Immature natural killer cell (primary cell): ENCODE data around the gene CCRL2. TPM values are rescaled to one million over a fixed set of nuclear protein-coding genes. Genes with fewer than 3 reads are reported as not detected.

Experiments used
- DNase-seq, 3 donors: peaks; one replicate each; pipeline ENCODE4 v3.0.0; 2022; ENCODE audit warnings: mixed read lengths in 1 of 3
- H3K27ac Mint-ChIP-seq, 6 donors: one replicate each; pipeline ENCODE4 v1.8.0; 2020; ENCODE audit warnings: mixed read lengths in 6 of 6, mild to moderate bottlenecking in 5 of 6, inconsistent platforms in 4 of 6, moderate library complexity in 3 of 6
- H3K27me3 Mint-ChIP-seq, 3 donors: one replicate each; pipeline ENCODE4 v1.8.0; 2020 to 2021; ENCODE audit warnings: low read depth in 3 of 3, mild to moderate bottlenecking in 3 of 3, mixed read lengths in 3 of 3, moderate library complexity in 3 of 3, inconsistent platforms in 1 of 3
- H3K36me3 Mint-ChIP-seq, 3 donors: one replicate each; pipeline ENCODE4 v1.8.0; 2020; ENCODE audit warnings: mixed read lengths in 3 of 3, inconsistent platforms in 2 of 3, mild to moderate bottlenecking in 2 of 3
- H3K4me1 Mint-ChIP-seq, 2 donors: one replicate each; pipeline ENCODE4 v1.8.0; 2020; ENCODE audit warnings: inconsistent platforms in 2 of 2, mild to moderate bottlenecking in 2 of 2, mixed read lengths in 2 of 2, moderate library complexity in 1 of 2
- H3K4me3 Mint-ChIP-seq, 5 donors: one replicate each; pipeline ENCODE4 v1.8.0; 2020; ENCODE audit warnings: mild to moderate bottlenecking in 5 of 5, mixed read lengths in 5 of 5, inconsistent platforms in 3 of 5, moderate library complexity in 3 of 5
- H3K9me3 Mint-ChIP-seq, 6 donors: one replicate each; pipeline ENCODE4 v1.8.0; 2020; ENCODE audit warnings: mild to moderate bottlenecking in 6 of 6, mixed read lengths in 6 of 6, inconsistent platforms in 4 of 6, moderate library complexity in 3 of 6
- polyA plus RNA-seq, 3 donors: library from polyadenylated mRNA; unstranded; fragments of 300-500 nt; fragmentation: Illumina TruSeq; gene quantifications; one replicate each; pipeline ENCODE4 v1.2.3, GENCODE V29; 2021

The CCRL2 gene
- polyA plus RNA-seq, 3 donors from 2014 or later = 1.3 to 2.0 (median 1.4) TPM

DNA sequence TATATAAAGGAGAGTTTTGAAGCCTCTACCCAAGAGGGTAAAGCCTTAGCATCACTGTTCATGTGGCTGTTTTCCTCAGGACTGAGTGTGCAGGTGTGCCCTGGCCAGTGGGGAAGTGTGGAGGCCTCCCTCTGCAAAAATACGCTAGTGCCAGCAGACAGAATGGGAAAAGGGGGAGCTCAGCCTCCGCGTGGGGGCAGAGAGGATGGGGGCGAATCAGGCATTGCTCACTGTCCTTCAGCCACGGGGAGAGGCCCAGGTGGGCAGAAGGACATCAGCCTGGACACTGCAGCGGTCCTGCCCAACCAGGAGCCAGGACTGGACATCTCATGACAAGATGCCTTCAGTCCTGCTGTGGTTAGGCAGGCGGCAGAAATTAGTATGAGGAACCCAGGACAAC, 47.5 kb downstream of the CCRL2 start:
- H3K4me3 Mint-ChIP-seq = no peak overlapping the region
- H3K9me3 Mint-ChIP-seq = no peaks in the 10 kb centered on the region
- no peak for DNase-seq
- no peak overlapping the region for H3K27ac Mint-ChIP-seq
- no peaks in the 10 kb centered on the region for H3K36me3 Mint-ChIP-seq
- H3K4me1 Mint-ChIP-seq = no peaks in the 10 kb centered on the region
- peaks cover 0 to 5% (median 0%) of the 10 kb centered on the region in 3 donors for H3K27me3 Mint-ChIP-seq

DNA sequence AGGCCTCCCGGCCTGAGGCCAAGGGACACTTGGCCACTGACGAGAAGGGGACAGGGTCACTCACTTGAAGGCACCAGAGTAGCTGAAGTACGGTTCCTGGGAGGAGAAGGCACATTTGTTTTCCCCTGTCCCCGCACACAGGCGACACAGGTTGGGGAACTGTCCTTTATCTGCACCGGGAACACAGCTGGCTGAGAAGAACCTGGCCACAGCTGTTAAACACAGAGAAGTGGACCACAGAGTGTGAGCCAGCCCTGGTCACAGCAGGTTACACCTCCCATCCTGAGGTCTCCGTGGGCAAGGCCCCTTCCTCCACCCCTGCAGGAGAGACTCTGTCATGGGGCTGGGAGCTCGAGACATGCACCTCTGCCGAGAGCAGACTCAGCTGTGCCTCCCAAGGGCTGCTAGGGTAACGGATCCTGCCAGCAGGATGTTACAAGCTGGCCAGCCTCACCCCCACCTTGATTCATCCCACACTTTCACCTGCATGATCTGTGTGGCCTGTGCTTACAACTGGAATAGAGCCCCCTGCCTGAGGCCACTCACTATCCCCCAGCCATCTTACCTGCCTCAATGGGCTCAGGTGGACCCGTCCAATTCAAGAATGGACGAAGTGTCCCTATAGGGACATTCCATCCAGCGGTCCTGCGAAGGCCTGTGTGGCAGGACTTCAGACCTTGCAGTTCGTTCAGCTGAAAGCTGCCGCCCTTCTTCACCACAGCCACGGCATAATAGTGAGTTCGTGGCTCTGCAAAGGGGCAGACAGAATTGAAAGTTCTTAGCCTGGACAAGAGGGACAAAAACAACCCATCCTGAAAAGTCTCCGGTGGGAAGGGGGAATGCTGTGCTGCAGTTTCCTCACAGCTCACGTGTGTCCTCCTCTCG, 48.4 kb downstream of the CCRL2 start:
- H3K27ac Mint-ChIP-seq = no peak overlapping the region
- H3K27me3 Mint-ChIP-seq = peaks cover 0 to 7% (median under 1%) of the 10 kb centered on the region in 3 donors
- no peak overlapping the region for H3K4me3 Mint-ChIP-seq
- H3K36me3 Mint-ChIP-seq = no peaks in the 10 kb centered on the region
- H3K4me1 Mint-ChIP-seq = no peaks in the 10 kb centered on the region
- DNase-seq = no peak
- H3K9me3 Mint-ChIP-seq = peaks cover 0 to under 1% (median 0%) of the 10 kb centered on the region in 6 donors

DNA sequence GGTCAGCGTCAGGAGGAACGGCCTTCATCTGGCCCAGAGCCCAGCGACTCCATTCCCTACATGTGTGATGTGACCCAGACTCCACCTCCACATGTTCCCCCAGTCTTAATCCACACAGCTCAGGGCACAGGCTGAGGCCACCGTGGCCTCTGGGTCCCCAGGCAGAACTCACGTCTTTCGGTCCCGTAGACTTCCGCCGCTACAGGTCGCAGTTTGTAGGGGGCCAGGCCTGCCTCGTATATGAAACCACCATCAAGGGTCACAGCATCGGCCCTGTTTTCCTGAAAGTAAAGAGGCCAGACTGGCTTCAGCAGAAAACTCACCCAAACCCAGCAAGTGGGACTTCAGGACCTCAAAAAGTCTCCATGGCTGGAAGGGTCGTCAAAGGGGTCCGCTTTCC, 49.1 kb downstream of the CCRL2 start:
- H3K27me3 Mint-ChIP-seq = peaks cover 3 to 7% (median 5%) of the 10 kb centered on the region in 3 donors
- no peak for DNase-seq
- H3K36me3 Mint-ChIP-seq = peaks cover 0 to 5% (median 0%) of the 10 kb centered on the region in 3 donors
- no peaks in the 10 kb centered on the region for H3K4me1 Mint-ChIP-seq
- H3K27ac Mint-ChIP-seq = no peak overlapping the region
- H3K4me3 Mint-ChIP-seq = no peak overlapping the region
- H3K9me3 Mint-ChIP-seq = peaks cover 0 to 3% (median 0%) of the 10 kb centered on the region in 6 donors

Other genes with a start within 250 kb of the CCRL2 start
- 10 to 100 TPM; 10.5 to 24.1 (median 11.5) TPM for gene CCR1, start 198.9 kb upstream of the CCRL2 start, polyA plus RNA-seq
- under 1 TPM in 1 of 3 donors, not detected in 2; 0.39 TPM for gene CCR3, start 164.8 kb upstream of the CCRL2 start, polyA plus RNA-seq
- gene CCR2, start 53.1 kb upstream of the CCRL2 start, polyA plus RNA-seq = 10 to 100 TPM in 1 of 3 donors, 1 to 10 TPM in 2; 3.5 to 10.8 (median 6.7) TPM
- 1 to 10 TPM in 2 of 3 donors, not detected in 1; 1.4 to 4.2 TPM for gene CCR5, start 36.3 kb upstream of the CCRL2 start, polyA plus RNA-seq
- gene LTF, start 57.6 kb downstream of the CCRL2 start, polyA plus RNA-seq = not detected
- not detected for gene RTP3, start 90.7 kb downstream of the CCRL2 start, polyA plus RNA-seq
- not detected for gene LRRC2, start 159.0 kb downstream of the CCRL2 start, polyA plus RNA-seq
- not detected for gene FAM240A, start 205.3 kb downstream of the CCRL2 start, polyA plus RNA-seq